Measurements from ENCODE around the gene NCAM1.
"Not testable (repeated sequence)": the region's sequence is repeated elsewhere in the genome, so short reads cannot be mapped to it uniquely, and the experiment has no call there.

The NCAM1 gene

GRCh38 chr11:112961146-112961668, at the start of gene NCAM1:
Gene NCAM1, plus strand, starts transcription at chr11:112961420.
- DNase-seq, result peak; percentile 92

GRCh38 chr11:112922606-112923005, 38.6 kb upstream of the NCAM1 start:
- no peak for DNase-seq

GRCh38 chr11:112924836-112925235, 36.4 kb upstream of the NCAM1 start:
- DNase-seq, result not testable (repeated sequence)

- DNase-seq, result no peak
Measured at GRCh38 chr11:112925516-112926310, 35.5 kb upstream of the NCAM1 start.

- no peak for DNase-seq
Measured at GRCh38 chr11:112928136-112928535, 33.1 kb upstream of the NCAM1 start.

GRCh38 chr11:112929432-112929831, 31.8 kb upstream of the NCAM1 start:
- DNase-seq, result no peak

- no peak for DNase-seq
Measured at GRCh38 chr11:112931703-112932102, 29.5 kb upstream of the NCAM1 start.

- DNase-seq, result no peak
Measured at GRCh38 chr11:112932593-112932992, 28.6 kb upstream of the NCAM1 start.

GRCh38 chr11:112933970-112934369, 27.2 kb upstream of the NCAM1 start:
- no peak for DNase-seq

GRCh38 chr11:112941104-112941503, 20.1 kb upstream of the NCAM1 start:
- DNase-seq, result no peak

GRCh38 chr11:112942966-112943643, 18.1 kb upstream of the NCAM1 start:
- peak; percentile 50 for DNase-seq

- DNase-seq, result no peak
Measured at GRCh38 chr11:112946866-112947265, 14.4 kb upstream of the NCAM1 start.

- DNase-seq, result no peak
Measured at GRCh38 chr11:112949781-112950575, 11.2 kb upstream of the NCAM1 start.

GRCh38 chr11:112958670-112959069, 2.5 kb upstream of the NCAM1 start:
- no peak for DNase-seq

GRCh38 chr11:112961751-112962578, 745 bp downstream of the NCAM1 start:
- peak; percentile 21 for DNase-seq

GRCh38 chr11:112962579-112963367, 1.6 kb downstream of the NCAM1 start:
- peak; percentile 84 for DNase-seq

- peak; percentile 84 for DNase-seq
Measured at GRCh38 chr11:112963368-112963955, 2.2 kb downstream of the NCAM1 start.

GRCh38 chr11:112965656-112966055, 4.4 kb downstream of the NCAM1 start:
- peak; percentile 44 for DNase-seq

GRCh38 chr11:112966561-112966960, 5.3 kb downstream of the NCAM1 start:
- DNase-seq, result no peak

- DNase-seq, result no peak
Measured at GRCh38 chr11:112967082-112967481, 5.9 kb downstream of the NCAM1 start.
